K562 (cell line): ENCODE results near the gene DEDD. TPM values are rescaled to one million over a fixed set of nuclear protein-coding genes. Genes with fewer than 3 reads are reported as not detected.

Experiments used
- CBX3 ChIP-seq, 2 experiments: IDR thresholded peaks; 1 replicate in 1 of 2; 2 replicates in 1 of 2; pipeline ENCODE4 v1.6.1; 2012; ENCODE audit warnings: inconsistent platforms in 2 of 2, low read length in 2 of 2, borderline replicate concordance in 1 of 2, control low read depth in 1 of 2
- IRF2 ChIP-seq: sonication (generic); formaldehyde crosslinking; IDR thresholded peaks from 2 replicates; pipeline ENCODE4 v1.8.1; 2022; ENCODE audit warnings: mild to moderate bottlenecking, missing genetic modification reagents
- KDM5B ChIP-seq: fragments of 200-600 bp; sonication (generic); IDR thresholded peaks from 2 replicates; pipeline ENCODE4 v1.6.1; 2012; ENCODE audit warnings: low read depth, mild to moderate bottlenecking, moderate library complexity, low read length, control low read depth, inconsistent platforms; ENCODE audit not compliant: insufficient replicate concordance
- MEIS2 ChIP-seq: fragments of 450-650 bp; IDR thresholded peaks from 2 replicates; pipeline ENCODE4 v1.6.1; 2014; ENCODE audit warnings: mild to moderate bottlenecking; ENCODE audit not compliant: partially characterized antibody
- NCOA1 ChIP-seq: fragments of 450-650 bp; IDR thresholded peaks from 2 replicates; pipeline ENCODE4 v1.6.1; 2016; ENCODE audit warnings: low read depth
- NFXL1 ChIP-seq: fragments of 450-650 bp; formaldehyde crosslinking; IDR thresholded peaks from 2 replicates; pipeline ENCODE4 v1.4.0; 2021; ENCODE audit warnings: mild to moderate bottlenecking
- NR2F6 ChIP-seq: fragments of 450-650 bp; formaldehyde crosslinking; IDR thresholded peaks from 2 replicates; pipeline ENCODE4 v1.4.0; 2020; ENCODE audit warnings: mild to moderate bottlenecking
- PHF21A ChIP-seq: fragments of 450-650 bp; IDR thresholded peaks from 2 replicates; pipeline ENCODE4 v1.6.1; 2017; ENCODE audit warnings: low read depth, borderline replicate concordance
- PYGO2 ChIP-seq: fragments of 450-650 bp; IDR thresholded peaks from 2 replicates; pipeline ENCODE4 v1.6.1; 2016; ENCODE audit warnings: mild to moderate bottlenecking, missing genetic modification characterization, moderate library complexity, missing compliant biosample characterization
- RBM15 ChIP-seq: fragments of 200-400 bp; formaldehyde crosslinking; IDR thresholded peaks from 2 replicates; pipeline ENCODE4 v1.6.1; 2018; ENCODE audit warnings: mild to moderate bottlenecking, low read length, moderate library complexity; ENCODE audit not compliant: insufficient read depth
- SIX5 ChIP-seq, 2 experiments: IDR thresholded peaks; 2 replicates each; pipeline ENCODE4 v1.6.1; 2011; ENCODE audit warnings: low read length in 2 of 2, borderline replicate concordance in 1 of 2, low read depth in 1 of 2, mild to moderate bottlenecking in 1 of 2, moderate library complexity in 1 of 2; ENCODE audit not compliant: insufficient read depth in 1 of 2
- TEAD4 ChIP-seq, 2 experiments: sonication (generic) in 1 of 2; formaldehyde crosslinking in 1 of 2; IDR thresholded peaks; 2 replicates each; pipeline versions ENCODE4 v1.6.1 to v1.8.0; 2012 to 2022; ENCODE audit warnings: borderline replicate concordance in 1 of 2, inconsistent platforms in 1 of 2, low read length in 1 of 2, mild to moderate bottlenecking in 1 of 2, missing genetic modification reagents in 1 of 2
- TFAM ChIP-seq: fragments of 250-450 bp; sonication (Bioruptor Pico); conservative IDR thresholded peaks from 2 replicates; pipeline ENCODE4 v1.5.0; 2021; ENCODE audit warnings: mild to moderate bottlenecking, moderate library complexity
- TRIM24 ChIP-seq, 2 experiments: fragments of 450-650 bp; IDR thresholded peaks; 2 replicates each; pipeline ENCODE4 v1.6.1; 2016
- polyA plus RNA-seq, 8 experiments: library from polyadenylated mRNA; depleted of rRNA in 4 of 8; stranded (reverse) in 5 of 8; unstranded in 3 of 8; fragments of >200 nt; fragmentation: Nextera tagmentation in 2 of 8; fragmentation: Illumina TruSeq in 1 of 8; extraction: Ambion mirVana in 2 of 8; extraction: Trizol in 1 of 8; gene quantifications; 2 replicates each; pipeline versions ENCODE4 v1.2.1 to v1.2.3, GENCODE V29; 2011 to 2014; ENCODE audit warnings: inconsistent platforms in 1 of 8, missing spikeins in 1 of 8
- total RNA-seq, 7 experiments: library from RNA; depleted of rRNA in 6 of 7; stranded (reverse); fragments of >200 nt in 6 of 7; fragmentation: Illumina TruSeq in 2 of 7; extraction: Trizol in 2 of 7; gene quantifications; 2 replicates each; pipeline versions ENCODE4 v1.2.1 to v1.2.3, GENCODE V29; 2011 to 2021; ENCODE audit warnings: low replicate concordance in 1 of 7
- TF ChIP-seq, protein P1 (sequence below), 2 experiments: IDR thresholded peaks; 2 replicates each; pipeline ENCODE4 v1.6.1; 2012; ENCODE audit warnings: improper control_type of control experiment in 2 of 2, low read depth in 2 of 2, low read length in 2 of 2, borderline replicate concordance in 1 of 2
- TF ChIP-seq, protein P2 (sequence below): sonication (generic); formaldehyde crosslinking; IDR thresholded peaks from 2 replicates; pipeline ENCODE4 v1.8.1; 2023; ENCODE audit warnings: mild to moderate bottlenecking, missing genetic modification reagents
- TF ChIP-seq, protein P3 (sequence below): fragments of 450-650 bp; formaldehyde crosslinking; IDR thresholded peaks from 2 replicates; pipeline ENCODE4 v1.4.0; 2022; ENCODE audit warnings: missing genetic modification characterization
- TF ChIP-seq, protein P4 (sequence below), 2 experiments: fragments of 450-650 bp; IDR thresholded peaks; 2 replicates each; pipeline ENCODE4 v1.6.1; 2016

The DEDD gene
- total and polyA plus RNA-seq, 9 of the 15 experiments (the other 6 are each of a cell fraction or from before 2014, with no cell fraction given) = 11.6 to 41.0 (median 16.8) TPM

DNA sequence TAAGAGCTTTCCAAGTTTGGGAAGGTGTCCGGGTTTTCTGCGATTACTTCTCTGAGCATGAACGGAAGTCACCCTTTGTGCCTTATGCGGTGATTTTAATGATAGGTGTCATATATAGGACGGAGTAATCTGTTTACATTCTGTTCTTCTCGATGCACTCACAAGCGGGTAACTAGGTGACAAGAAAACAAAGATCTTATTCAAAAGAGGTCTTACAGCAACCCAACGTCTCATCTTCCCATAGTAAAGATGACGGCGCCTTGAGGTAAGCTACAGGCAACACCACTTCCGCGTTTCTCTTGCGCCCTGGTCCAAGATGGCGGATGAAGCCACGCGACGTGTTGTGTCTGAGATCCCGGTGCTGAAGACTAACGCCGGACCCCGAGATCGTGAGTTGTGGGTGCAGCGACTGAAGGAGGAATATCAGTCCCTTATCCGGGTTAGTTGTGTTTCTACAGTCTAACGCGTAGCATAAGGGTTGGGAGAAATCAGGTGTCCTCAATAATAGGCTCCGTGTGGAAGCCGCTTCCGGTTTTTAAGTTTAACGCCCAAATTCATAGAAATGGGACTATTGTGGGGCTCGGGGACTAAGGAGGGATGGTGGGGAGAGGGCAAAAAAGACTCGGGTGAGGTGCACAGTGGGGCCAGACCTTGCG, 21.3 kb upstream of the DEDD start, which contains the start of gene UFC1 (continued):
- TF ChIP-seq, protein P1, sequence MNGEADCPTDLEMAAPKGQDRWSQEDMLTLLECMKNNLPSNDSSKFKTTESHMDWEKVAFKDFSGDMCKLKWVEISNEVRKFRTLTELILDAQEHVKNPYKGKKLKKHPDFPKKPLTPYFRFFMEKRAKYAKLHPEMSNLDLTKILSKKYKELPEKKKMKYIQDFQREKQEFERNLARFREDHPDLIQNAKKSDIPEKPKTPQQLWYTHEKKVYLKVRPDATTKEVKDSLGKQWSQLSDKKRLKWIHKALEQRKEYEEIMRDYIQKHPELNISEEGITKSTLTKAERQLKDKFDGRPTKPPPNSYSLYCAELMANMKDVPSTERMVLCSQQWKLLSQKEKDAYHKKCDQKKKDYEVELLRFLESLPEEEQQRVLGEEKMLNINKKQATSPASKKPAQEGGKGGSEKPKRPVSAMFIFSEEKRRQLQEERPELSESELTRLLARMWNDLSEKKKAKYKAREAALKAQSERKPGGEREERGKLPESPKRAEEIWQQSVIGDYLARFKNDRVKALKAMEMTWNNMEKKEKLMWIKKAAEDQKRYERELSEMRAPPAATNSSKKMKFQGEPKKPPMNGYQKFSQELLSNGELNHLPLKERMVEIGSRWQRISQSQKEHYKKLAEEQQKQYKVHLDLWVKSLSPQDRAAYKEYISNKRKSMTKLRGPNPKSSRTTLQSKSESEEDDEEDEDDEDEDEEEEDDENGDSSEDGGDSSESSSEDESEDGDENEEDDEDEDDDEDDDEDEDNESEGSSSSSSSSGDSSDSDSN (IDR thresholded peaks at IDR 0.05; ENCODE audit: borderline replicate concordance in 1 of 2, low read depth in 2 of 2, low read length in 2 of 2) = peak in 1 of 2 experiments; percentile 79; a peak in 1 of 4 replicates
- TF ChIP-seq, protein P2, sequence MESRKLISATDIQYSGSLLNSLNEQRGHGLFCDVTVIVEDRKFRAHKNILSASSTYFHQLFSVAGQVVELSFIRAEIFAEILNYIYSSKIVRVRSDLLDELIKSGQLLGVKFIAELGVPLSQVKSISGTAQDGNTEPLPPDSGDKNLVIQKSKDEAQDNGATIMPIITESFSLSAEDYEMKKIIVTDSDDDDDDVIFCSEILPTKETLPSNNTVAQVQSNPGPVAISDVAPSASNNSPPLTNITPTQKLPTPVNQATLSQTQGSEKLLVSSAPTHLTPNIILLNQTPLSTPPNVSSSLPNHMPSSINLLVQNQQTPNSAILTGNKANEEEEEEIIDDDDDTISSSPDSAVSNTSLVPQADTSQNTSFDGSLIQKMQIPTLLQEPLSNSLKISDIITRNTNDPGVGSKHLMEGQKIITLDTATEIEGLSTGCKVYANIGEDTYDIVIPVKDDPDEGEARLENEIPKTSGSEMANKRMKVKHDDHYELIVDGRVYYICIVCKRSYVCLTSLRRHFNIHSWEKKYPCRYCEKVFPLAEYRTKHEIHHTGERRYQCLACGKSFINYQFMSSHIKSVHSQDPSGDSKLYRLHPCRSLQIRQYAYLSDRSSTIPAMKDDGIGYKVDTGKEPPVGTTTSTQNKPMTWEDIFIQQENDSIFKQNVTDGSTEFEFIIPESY (CRISPR knock-in tag) = no peak
- TF ChIP-seq, protein P3, sequence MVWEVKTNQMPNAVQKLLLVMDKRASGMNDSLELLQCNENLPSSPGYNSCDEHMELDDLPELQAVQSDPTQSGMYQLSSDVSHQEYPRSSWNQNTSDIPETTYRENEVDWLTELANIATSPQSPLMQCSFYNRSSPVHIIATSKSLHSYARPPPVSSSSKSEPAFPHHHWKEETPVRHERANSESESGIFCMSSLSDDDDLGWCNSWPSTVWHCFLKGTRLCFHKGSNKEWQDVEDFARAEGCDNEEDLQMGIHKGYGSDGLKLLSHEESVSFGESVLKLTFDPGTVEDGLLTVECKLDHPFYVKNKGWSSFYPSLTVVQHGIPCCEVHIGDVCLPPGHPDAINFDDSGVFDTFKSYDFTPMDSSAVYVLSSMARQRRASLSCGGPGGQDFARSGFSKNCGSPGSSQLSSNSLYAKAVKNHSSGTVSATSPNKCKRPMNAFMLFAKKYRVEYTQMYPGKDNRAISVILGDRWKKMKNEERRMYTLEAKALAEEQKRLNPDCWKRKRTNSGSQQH (CRISPR knock-in tag) = no peak
- TF ChIP-seq NCOA1 = peak; percentile 97
- TF ChIP-seq TRIM24 (IDR thresholded peaks at IDR 0.05) = peak; percentile 17 to 93; a peak in 3 of 4 replicates
- no peak for TF ChIP-seq IRF2 (CRISPR knock-in tag)
- TF ChIP-seq MEIS2 = no peak
- TF ChIP-seq KDM5B = peak; percentile 92
- peak in 1 of 2 experiments; percentile 85; a peak in 1 of 3 replicates for TF ChIP-seq CBX3 (IDR thresholded peaks at IDR 0.05; ENCODE audit: borderline replicate concordance in 1 of 2, low read length in 2 of 2)
- peak; percentile 28 for TF ChIP-seq TEAD4 (IDR thresholded peaks at IDR 0.05; ENCODE audit: low read length)
- TF ChIP-seq TEAD4 (CRISPR knock-in tag; IDR thresholded peaks at IDR 0.05; ENCODE audit: borderline replicate concordance) = no peak
- no peak for TF ChIP-seq TFAM (CRISPR knock-in tag)
- no peak for TF ChIP-seq RBM15
- peak; percentile 36 to 38; a peak in 1 of 4 replicates for TF ChIP-seq SIX5 (IDR thresholded peaks at IDR 0.05; ENCODE audit: borderline replicate concordance in 1 of 2, insufficient read depth in 1 of 2, low read depth in 1 of 2, low read length in 2 of 2)
- TF ChIP-seq NFXL1 = no peak
- TF ChIP-seq, protein P4, sequence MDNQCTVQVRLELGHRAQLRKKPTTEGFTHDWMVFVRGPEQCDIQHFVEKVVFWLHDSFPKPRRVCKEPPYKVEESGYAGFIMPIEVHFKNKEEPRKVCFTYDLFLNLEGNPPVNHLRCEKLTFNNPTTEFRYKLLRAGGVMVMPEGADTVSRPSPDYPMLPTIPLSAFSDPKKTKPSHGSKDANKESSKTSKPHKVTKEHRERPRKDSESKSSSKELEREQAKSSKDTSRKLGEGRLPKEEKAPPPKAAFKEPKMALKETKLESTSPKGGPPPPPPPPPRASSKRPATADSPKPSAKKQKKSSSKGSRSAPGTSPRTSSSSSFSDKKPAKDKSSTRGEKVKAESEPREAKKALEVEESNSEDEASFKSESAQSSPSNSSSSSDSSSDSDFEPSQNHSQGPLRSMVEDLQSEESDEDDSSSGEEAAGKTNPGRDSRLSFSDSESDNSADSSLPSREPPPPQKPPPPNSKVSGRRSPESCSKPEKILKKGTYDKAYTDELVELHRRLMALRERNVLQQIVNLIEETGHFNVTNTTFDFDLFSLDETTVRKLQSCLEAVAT (IDR thresholded peaks at IDR 0.05) = no peak
- no peak for TF ChIP-seq PYGO2 (tag)
- no peak for TF ChIP-seq NR2F6
- TF ChIP-seq PHF21A = no peak
